Muscle layer of duodenum (tissue), 2 donors: Measurements from ENCODE around the gene ATP9A.

Experiments
- H3K27ac ChIP-seq: one replicate; pipeline ENCODE4 v1.7.0; 2013; ENCODE audit warnings: mild to moderate bottlenecking, low read length
- H3K27me3 ChIP-seq: one replicate; pipeline ENCODE4 v1.7.0; 2013; ENCODE audit warnings: low read depth, mild to moderate bottlenecking, control low read depth, low read length
- H3K36me3 ChIP-seq, 2 donors: one replicate each; pipeline ENCODE4 v1.7.0; 2013; ENCODE audit warnings: low read length in 2 of 2, control low read depth in 1 of 2, mild to moderate bottlenecking in 1 of 2; ENCODE audit not compliant: insufficient read depth in 2 of 2, control insufficient read depth in 1 of 2
- H3K4me1 ChIP-seq, 2 donors: one replicate each; pipeline ENCODE4 v1.7.0; 2013; ENCODE audit warnings: low read length in 2 of 2, mild to moderate bottlenecking in 2 of 2, control low read depth in 1 of 2, moderate library complexity in 1 of 2; ENCODE audit not compliant: insufficient read depth in 2 of 2, control insufficient read depth in 1 of 2
- H3K4me3 ChIP-seq, 2 donors: one replicate each; pipeline ENCODE4 v1.7.0; 2013; ENCODE audit warnings: low read length in 2 of 2, low read depth in 1 of 2, mild to moderate bottlenecking in 1 of 2
- H3K9me3 ChIP-seq, 2 donors: one replicate each; pipeline ENCODE4 v1.7.0; 2013; ENCODE audit warnings: low read length in 2 of 2, control low read depth in 1 of 2, mild to moderate bottlenecking in 1 of 2; ENCODE audit not compliant: control insufficient read depth in 1 of 2
- donor health status: healthy.

The ATP9A gene

GRCh38 chr20:51602131-51602530, 166.1 kb downstream of the ATP9A start:
- Histone ChIP-seq H3K4me1 (no peaks in the 10 kb centered on the region), H3K36me3 (peaks cover 0 to 32% of the 10 kb centered on the region in 2 donors), H3K27me3 (no peaks in the 10 kb centered on the region), H3K9me3 (no peaks in the 10 kb centered on the region), H3K27ac (no peak overlapping the region), H3K4me3 (no peak overlapping the region)

GRCh38 chr20:51600950-51601349, 167.2 kb downstream of the ATP9A start:
- H3K36me3 ChIP-seq: peaks cover 0 to 32% of the 10 kb centered on the region in 2 donors
- no peak overlapping the region for H3K27ac ChIP-seq

GRCh38 chr20:51600016-51600420, 168.2 kb downstream of the ATP9A start:
- Histone ChIP-seq H3K4me3 (no peak overlapping the region), H3K27ac (no peak overlapping the region)

More at GRCh38 chr20:51600950-51601349, 167.2 kb downstream of the ATP9A start:
- no peaks in the 10 kb centered on the region for H3K4me1 ChIP-seq
- no peak overlapping the region for H3K4me3 ChIP-seq
- no peaks in the 10 kb centered on the region for H3K9me3 ChIP-seq
- H3K27me3 ChIP-seq: no peaks in the 10 kb centered on the region

GRCh38 chr20:51598556-51598955, 169.6 kb downstream of the ATP9A start:
- Histone ChIP-seq H3K27ac (no peak overlapping the region), H3K36me3 (peaks cover 0 to 18% of the 10 kb centered on the region in 2 donors)

More at GRCh38 chr20:51600016-51600420, 168.2 kb downstream of the ATP9A start:
- peaks cover 0 to 2% of the 10 kb centered on the region in 2 donors for H3K4me1 ChIP-seq
- no peaks in the 10 kb centered on the region for H3K9me3 ChIP-seq
- no peaks in the 10 kb centered on the region for H3K27me3 ChIP-seq
- peaks cover 0 to 31% of the 10 kb centered on the region in 2 donors for H3K36me3 ChIP-seq

GRCh38 chr20:51597389-51598231, 170.6 kb downstream of the ATP9A start:
- H3K27me3 ChIP-seq: no peaks in the 10 kb centered on the region

More at GRCh38 chr20:51598556-51598955, 169.6 kb downstream of the ATP9A start:
- H3K4me1 ChIP-seq: peaks cover 0 to 16% of the 10 kb centered on the region in 2 donors
- no peak overlapping the region for H3K4me3 ChIP-seq
- no peaks in the 10 kb centered on the region for H3K9me3 ChIP-seq
- H3K27me3 ChIP-seq: no peaks in the 10 kb centered on the region

GRCh38 chr20:51596668-51597388, 171.4 kb downstream of the ATP9A start:
- H3K4me3 ChIP-seq: no peak overlapping the region
- peaks cover 0 to 16% of the 10 kb centered on the region in 2 donors for H3K4me1 ChIP-seq
- no peaks in the 10 kb centered on the region for H3K9me3 ChIP-seq
- H3K36me3 ChIP-seq: peaks cover 0 to 15% of the 10 kb centered on the region in 2 donors
- H3K27me3 ChIP-seq: no peaks in the 10 kb centered on the region
- no peak overlapping the region for H3K27ac ChIP-seq

More at GRCh38 chr20:51597389-51598231, 170.6 kb downstream of the ATP9A start:
- no peak overlapping the region for H3K27ac ChIP-seq
- peaks cover 0 to 15% of the 10 kb centered on the region in 2 donors for H3K36me3 ChIP-seq
- H3K9me3 ChIP-seq: no peaks in the 10 kb centered on the region
- peaks cover 0 to 16% of the 10 kb centered on the region in 2 donors for H3K4me1 ChIP-seq
- H3K4me3 ChIP-seq: no peak overlapping the region

GRCh38 chr20:51595744-51596143, 172.4 kb downstream of the ATP9A start:
- Histone ChIP-seq H3K9me3 (no peaks in the 10 kb centered on the region), H3K36me3 (peaks cover 0 to 7% of the 10 kb centered on the region in 2 donors)

GRCh38 chr20:51595058-51595532, 173.1 kb downstream of the ATP9A start:
- Histone ChIP-seq H3K4me1 (peaks cover 0 to 16% of the 10 kb centered on the region in 2 donors), H3K36me3 (peaks cover 0 to 7% of the 10 kb centered on the region in 2 donors), H3K9me3 (no peaks in the 10 kb centered on the region), H3K27me3 (no peaks in the 10 kb centered on the region), H3K4me3 (no peak overlapping the region), H3K27ac (no peak overlapping the region)

More at GRCh38 chr20:51595744-51596143, 172.4 kb downstream of the ATP9A start:
- H3K27ac ChIP-seq: no peak overlapping the region
- H3K4me1 ChIP-seq: peaks cover 0 to 16% of the 10 kb centered on the region in 2 donors
- no peaks in the 10 kb centered on the region for H3K27me3 ChIP-seq
- H3K4me3 ChIP-seq: no peak overlapping the region

- no peak overlapping the region for H3K27ac ChIP-seq
- no peak overlapping the region for H3K4me3 ChIP-seq
- H3K27me3 ChIP-seq: no peaks in the 10 kb centered on the region
- H3K9me3 ChIP-seq: no peaks in the 10 kb centered on the region
- H3K4me1 ChIP-seq: peaks cover 0 to 16% of the 10 kb centered on the region in 2 donors
- H3K36me3 ChIP-seq: peaks cover 0 to under 1% of the 10 kb centered on the region in 2 donors
Measured at GRCh38 chr20:51594236-51595057, 173.7 kb downstream of the ATP9A start.

- no peak overlapping the region for H3K4me3 ChIP-seq
- H3K4me1 ChIP-seq: peaks cover 0 to 16% of the 10 kb centered on the region in 2 donors
- H3K36me3 ChIP-seq: no peaks in the 10 kb centered on the region
- H3K27ac ChIP-seq: no peak overlapping the region
- H3K9me3 ChIP-seq: no peaks in the 10 kb centered on the region
- no peaks in the 10 kb centered on the region for H3K27me3 ChIP-seq
Measured at GRCh38 chr20:51593584-51593983, 174.6 kb downstream of the ATP9A start.
